Sigmoid colon (tissue), 7 donors: ENCODE measurements around the gene GMPPA. TPM values are rescaled to one million over a fixed set of nuclear protein-coding genes. Genes with fewer than 3 reads are reported as not detected.

Source experiments
- DNase-seq: peaks from one replicate; pipeline ENCODE4 v3.0.0-alpha.2; 2019
- H3K27ac ChIP-seq, 4 donors: fragments of 200-600 bp; sonication (generic); one replicate each; pipeline ENCODE4 v1.5.1; 2016 to 2019; ENCODE audit warnings: mild to moderate bottlenecking in 1 of 4
- H3K27me3 ChIP-seq, 3 donors: fragments of 200-600 bp; sonication (generic); one replicate each; pipeline ENCODE4 v1.5.1; 2019; ENCODE audit warnings: mild to moderate bottlenecking in 1 of 3
- H3K36me3 ChIP-seq, 4 donors: fragments of 200-600 bp; sonication (generic); one replicate each; pipeline ENCODE4 v1.5.1; 2016 to 2019
- H3K4me1 ChIP-seq, 4 donors: fragments of 200-600 bp; sonication (generic); one replicate each; pipeline ENCODE4 v1.5.1; 2017 to 2019
- H3K4me3 ChIP-seq, 4 donors: fragments of 200-600 bp; sonication (generic); one replicate each; pipeline ENCODE4 v1.5.1; 2017 to 2019; ENCODE audit warnings: mild to moderate bottlenecking in 2 of 4, moderate library complexity in 1 of 4
- H3K9me3 ChIP-seq, 4 donors: fragments of 200-600 bp in 3 of 4; sonication (generic) in 3 of 4; one replicate each; pipeline versions ENCODE4 v1.5.1 to v1.6.1; 2013 to 2019
- CTCF ChIP-seq, 4 experiments: fragments of 450-650 bp in 3 of 4; fragments of 200-600 bp in 1 of 4; IDR thresholded peaks; one replicate each; pipeline ENCODE4 v1.5.1; 2016 to 2019; ENCODE audit warnings: antibody characterized with exemption in 4 of 4, mild to moderate bottlenecking in 3 of 4, moderate library complexity in 2 of 4
- EP300 ChIP-seq, 4 donors: sonication (generic); formaldehyde crosslinking; IDR thresholded peaks; one replicate each; pipeline ENCODE4 v1.6.1; 2017; ENCODE audit warnings: antibody characterized with exemption in 4 of 4
- POLR2A ChIP-seq, 2 donors: fragments of 450-650 bp; IDR thresholded peaks; one replicate each; pipeline ENCODE4 v1.6.1; 2016; ENCODE audit warnings: antibody characterized with exemption in 2 of 2, mild to moderate bottlenecking in 2 of 2, moderate library complexity in 2 of 2
- POLR2AphosphoS5 ChIP-seq, 4 donors: sonication (generic); formaldehyde crosslinking; IDR thresholded peaks; one replicate each; pipeline ENCODE4 v1.6.1; 2017; ENCODE audit warnings: antibody characterized with exemption in 4 of 4
- WGBS, 2 donors: extraction: QIAGEN DNeasy Blood & Tissue Kit; methylation state at CpG; one replicate each; pipeline ENCODE4 v1.1.7; 2013; 5-methylcytosine and 5-hydroxymethylcytosine counted together
- intact Hi-C: fragments of 100-400 bp; cut with DNase I; formaldehyde crosslinking; loops from one replicate; pipeline ENCODE4 v1.15.1; 2023
- polyA plus RNA-seq, 3 donors: library from polyadenylated mRNA; stranded (reverse); fragments of 200-250 nt; gene quantifications; one replicate each; pipeline ENCODE4 v1.2.3, GENCODE V29; 2013
- total RNA-seq, 4 donors: library from RNA; depleted of rRNA; stranded (reverse); fragments of >200 nt; gene quantifications; one replicate each; pipeline ENCODE4 v1.1.0, GENCODE V29; 2016
- donor health status: healthy with polysubstance abuse.
- donor health status: Bipolar disorder and iron deficiency.
- donor health status: healthy.

The GMPPA gene
- total and polyA plus RNA-seq, 7 donors = 13.9 to 52.8 (median 24.7) TPM

GRCh38 chr2:219497495-219498279 lies 1.0 kb upstream of the GMPPA start:
- no peaks in the 10 kb centered on the region for H3K9me3 ChIP-seq
- no peaks in the 10 kb centered on the region for H3K27me3 ChIP-seq
- peak; percentile 34 to 71 for TF ChIP-seq POLR2A (IDR thresholded peaks at IDR 0.05)
- TF ChIP-seq POLR2AphosphoS5 (IDR thresholded peaks at IDR 0.05) = peak; percentile 92 to 95 (median 94)
- TF ChIP-seq EP300 (IDR thresholded peaks at IDR 0.05) = no peak
- no peak for TF ChIP-seq CTCF (IDR thresholded peaks at IDR 0.05)
- peaks cover 0 to 53% (median 43%) of the 10 kb centered on the region in 4 donors for H3K4me1 ChIP-seq
- peak; percentile 97 for DNase-seq
- H3K27ac ChIP-seq = peak overlapping the region; percentile 89 to 100 (median 99)
- WGBS, 2 donors = 1 to 2% methylated on average over 59 of the region's 59 CpGs
- H3K4me3 ChIP-seq = peak overlapping the region; percentile 62 to 76 (median 70)
- intact Hi-C loops = loop anchor here (2.0 kb wide), 3 partner anchors 37 to 101 kb away; no protein-coding TSS in a partner anchor
- peaks cover 0 to 7% (median 4%) of the 10 kb centered on the region in 4 donors for H3K36me3 ChIP-seq

GRCh38 chr2:219499058-219499307 lies 292 bp downstream of the GMPPA start:
- peak overlapping the region; percentile 89 to 100 (median 99) for H3K27ac ChIP-seq
- DNase-seq = no peak
- no peaks in the 10 kb centered on the region for H3K9me3 ChIP-seq
- 1% methylated on average over 3 of the region's 3 CpGs for WGBS, 2 donors
- no peak for TF ChIP-seq POLR2AphosphoS5 (IDR thresholded peaks at IDR 0.05)
- no peak for TF ChIP-seq POLR2A (IDR thresholded peaks at IDR 0.05)
- TF ChIP-seq EP300 (IDR thresholded peaks at IDR 0.05) = no peak
- TF ChIP-seq CTCF (IDR thresholded peaks at IDR 0.05) = no peak
- peak overlapping the region; percentile 62 to 76 (median 70) for H3K4me3 ChIP-seq
- intact Hi-C loops = loop anchor here (2.0 kb wide), 1 partner anchor 100 kb away; no protein-coding TSS in a partner anchor
- peaks cover 0 to 53% (median 43%) of the 10 kb centered on the region in 4 donors for H3K4me1 ChIP-seq
- no peaks in the 10 kb centered on the region for H3K27me3 ChIP-seq
- peaks cover 0 to 14% (median 5%) of the 10 kb centered on the region in 4 donors for H3K36me3 ChIP-seq

- no peak for DNase-seq
- H3K4me3 ChIP-seq = peak overlapping the region; percentile 62 to 76 (median 70)
- no peak overlapping the region for H3K27ac ChIP-seq
- intact Hi-C loops = loop anchor here (2.0 kb wide), 1 partner anchor 99 kb away; no protein-coding TSS in a partner anchor
- H3K36me3 ChIP-seq = peaks cover 0 to 19% (median 11%) of the 10 kb centered on the region in 4 donors
- TF ChIP-seq CTCF (IDR thresholded peaks at IDR 0.05) (no peak), POLR2AphosphoS5 (IDR thresholded peaks at IDR 0.05) (no peak), EP300 (IDR thresholded peaks at IDR 0.05) (no peak), POLR2A (IDR thresholded peaks at IDR 0.05) (no peak)
- H3K4me1 ChIP-seq = peaks cover 0 to 53% (median 43%) of the 10 kb centered on the region in 4 donors
- no peaks in the 10 kb centered on the region for H3K27me3 ChIP-seq
- WGBS, 2 donors = 71 to 79% methylated on average over 1 of the region's 1 CpG
- no peaks in the 10 kb centered on the region for H3K9me3 ChIP-seq
Observed at GRCh38 chr2:219499555-219499954, 864 bp downstream of the GMPPA start.

- no peaks in the 10 kb centered on the region for H3K27me3 ChIP-seq
- no peak for DNase-seq
- H3K4me3 ChIP-seq = no peak overlapping the region
- peaks cover 0 to 48% (median 38%) of the 10 kb centered on the region in 4 donors for H3K4me1 ChIP-seq
- WGBS, 2 donors = 96 to 98% methylated on average over 2 of the region's 2 CpGs
- intact Hi-C loops = no loop called here
- TF ChIP-seq EP300 (IDR thresholded peaks at IDR 0.05) = no peak
- TF ChIP-seq CTCF (IDR thresholded peaks at IDR 0.05) = no peak
- TF ChIP-seq POLR2A (IDR thresholded peaks at IDR 0.05) = no peak
- no peak for TF ChIP-seq POLR2AphosphoS5 (IDR thresholded peaks at IDR 0.05)
- H3K27ac ChIP-seq = no peak overlapping the region
- H3K9me3 ChIP-seq = no peaks in the 10 kb centered on the region
- H3K36me3 ChIP-seq = peaks cover 0 to 23% (median 14%) of the 10 kb centered on the region in 4 donors
Observed at GRCh38 chr2:219500135-219500534, 1.4 kb downstream of the GMPPA start.
